Stimulated activated CD8-positive, alpha-beta memory T cell treated with anti-CD3 and anti-CD28 coated beads, Interleukin-7, amount 100 ng/mL, for 48 hours (primary cell): ENCODE measurements around the gene TIE1.

Experiments used
- DNase-seq, 2 donors: peaks; one replicate each; pipeline ENCODE4 v3.0.0-alpha.2; 2020; ENCODE audit warnings: low read depth in 1 of 2; ENCODE audit errors: extremely low read depth in 1 of 2

Gene TIE1

GRCh38 chr1:43300378-43301094, at the start of gene TIE1:
TSS of gene TIE1 (plus strand) at chr1:43300982. CDS start at chr1:43301072, 90 bp downstream.
- DNase-seq: no peak

GRCh38 chr1:43251024-43251423, 49.8 kb upstream of the TIE1 start:
- no peak for DNase-seq

- DNase-seq: no peak
These were observed 48.6 kb upstream of the TIE1 start for GRCh38 chr1:43252225-43252624.

GRCh38 chr1:43253173-43253572, 47.6 kb upstream of the TIE1 start:
- DNase-seq: no peak

- no peak for DNase-seq
These were observed 46.9 kb upstream of the TIE1 start for GRCh38 chr1:43253876-43254275.

GRCh38 chr1:43255438-43256210, 45.2 kb upstream of the TIE1 start:
- no peak for DNase-seq

GRCh38 chr1:43256675-43257570, 43.9 kb upstream of the TIE1 start:
- no peak for DNase-seq

GRCh38 chr1:43258370-43258769, 42.4 kb upstream of the TIE1 start:
- no peak for DNase-seq

GRCh38 chr1:43265431-43265830, 35.4 kb upstream of the TIE1 start:
- no peak for DNase-seq

- no peak for DNase-seq
These were observed 33.9 kb upstream of the TIE1 start for GRCh38 chr1:43266881-43267280.

- no peak for DNase-seq
These were observed 33.4 kb upstream of the TIE1 start for GRCh38 chr1:43267291-43267805.

- no peak for DNase-seq
These were observed 32.9 kb upstream of the TIE1 start for GRCh38 chr1:43267818-43268425.

GRCh38 chr1:43269627-43270375, 31.0 kb upstream of the TIE1 start, which contains the start of gene TMEM125:
TSS of gene TMEM125 (plus strand) at chr1:43269983. CDS start at chr1:43272723, 2,740 bp downstream.
- DNase-seq: no peak

- no peak for DNase-seq
These were observed 30.2 kb upstream of the TIE1 start for GRCh38 chr1:43270421-43271095.

GRCh38 chr1:43271186-43272118, 29.3 kb upstream of the TIE1 start:
- DNase-seq: no peak

- DNase-seq: no peak
These were observed 28.6 kb upstream of the TIE1 start for GRCh38 chr1:43272161-43272560.

- DNase-seq: no peak
These were observed 27.9 kb upstream of the TIE1 start for GRCh38 chr1:43272576-43273571.
